Stomach (tissue), 9 donors: ENCODE data around the gene ACSL4. TPM values are rescaled to one million over a fixed set of nuclear protein-coding genes. Genes with fewer than 3 reads are reported as not detected.

Experiments used
- DNase-seq, 2 donors: peaks; one replicate each; pipeline versions ENCODE4 v3.0.0 to v3.0.0-alpha.2; 2013 to 2019
- H3K27ac ChIP-seq, 5 donors: fragments of 200-600 bp in 4 of 5; sonication (generic) in 4 of 5; one replicate each; pipeline ENCODE4 v1.5.1; 2013 to 2019; ENCODE audit warnings: mild to moderate bottlenecking in 1 of 5, moderate library complexity in 1 of 5
- H3K27me3 ChIP-seq, 3 donors: fragments of 200-600 bp; sonication (generic); one replicate each; pipeline ENCODE4 v1.5.1; 2017 to 2019; ENCODE audit warnings: mixed run types in 1 of 3
- H3K36me3 ChIP-seq, 4 donors: fragments of 200-600 bp; sonication (generic); 1 replicate in 3 of 4; 2 replicates in 1 of 4; pipeline ENCODE4 v1.5.1; 2016 to 2019
- H3K4me1 ChIP-seq, 4 donors: fragments of 200-600 bp; sonication (generic); one replicate each; pipeline ENCODE4 v1.5.1; 2016 to 2019
- H3K4me3 ChIP-seq, 4 donors: fragments of 200-600 bp; sonication (generic) in 3 of 4; one replicate each; pipeline ENCODE4 v1.5.1; 2016 to 2019; ENCODE audit warnings: mild to moderate bottlenecking in 1 of 4
- H3K9me3 ChIP-seq, 4 donors: fragments of 200-600 bp; sonication (generic); one replicate each; pipeline ENCODE4 v1.5.1; 2016 to 2019
- CTCF ChIP-seq, 7 experiments: fragments of 450-650 bp in 4 of 7; fragments of 200-600 bp in 3 of 7; sonication (generic) in 3 of 7; IDR thresholded peaks; one replicate each; pipeline ENCODE4 v1.5.1; 2016 to 2019; ENCODE audit warnings: antibody characterized with exemption in 7 of 7, control low read depth in 2 of 7, mild to moderate bottlenecking in 1 of 7
- EP300 ChIP-seq: sonication (generic); formaldehyde crosslinking; IDR thresholded peaks from one replicate; pipeline ENCODE4 v1.6.1; 2017; ENCODE audit warnings: antibody characterized with exemption
- POLR2A ChIP-seq, 4 donors: fragments of 450-650 bp; IDR thresholded peaks; one replicate each; pipeline ENCODE4 v1.6.1; 2016; ENCODE audit warnings: antibody characterized with exemption in 4 of 4, control low read depth in 2 of 4, mild to moderate bottlenecking in 1 of 4, moderate library complexity in 1 of 4
- POLR2AphosphoS5 ChIP-seq, 3 donors: sonication (generic); formaldehyde crosslinking; IDR thresholded peaks; one replicate each; pipeline ENCODE4 v1.6.1; 2016; ENCODE audit warnings: antibody characterized with exemption in 3 of 3
- WGBS, 5 donors: extraction: QIAGEN DNeasy Blood & Tissue Kit in 3 of 5; methylation state at CpG; one replicate each; pipeline versions ENCODE4 v1.1.5 to v1.1.7; 2013 to 2018; 5-methylcytosine and 5-hydroxymethylcytosine counted together
- intact Hi-C: fragments of 100-400 bp; cut with DNase I; formaldehyde crosslinking; loops from one replicate; pipeline ENCODE4 v1.15.1; 2023; ENCODE audit warnings: low total_unique reads
- polyA plus RNA-seq, 3 donors: library from polyadenylated mRNA; stranded (reverse); fragments of 200-250 nt; gene quantifications; one replicate each; pipeline ENCODE4 v1.2.3, GENCODE V29; 2013
- total RNA-seq, 5 donors: library from RNA; depleted of rRNA; stranded (reverse); fragments of >200 nt; gene quantifications; one replicate each; pipeline versions ENCODE4 v1.1.0 to v1.2.3, GENCODE V29; 2014 to 2016
- donor health status: healthy with polysubstance abuse.
- donor health status: Bipolar disorder and iron deficiency.
- donor health status: healthy.

ACSL4 gene
- total and polyA plus RNA-seq, 8 donors, result 4.1 to 53.4 (median 34.1) TPM

DNA sequence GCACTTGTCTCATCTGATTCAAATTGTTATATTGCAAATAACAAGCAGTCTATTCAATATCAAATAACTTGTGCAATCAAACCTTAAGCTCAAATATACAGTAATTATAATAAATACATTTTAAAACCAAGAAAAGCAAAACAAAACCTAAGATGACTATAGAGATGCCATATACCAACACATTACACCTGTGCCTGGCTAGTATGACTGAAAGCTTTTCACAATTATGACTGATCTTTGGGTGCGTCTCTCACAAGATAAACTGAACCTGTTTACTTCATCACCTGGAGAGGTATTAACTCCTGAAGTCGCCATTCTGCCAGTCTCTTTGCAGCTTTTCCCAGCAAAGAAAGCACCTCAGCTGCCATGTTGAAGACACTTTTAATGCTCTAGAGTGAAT lies 41.3 kb downstream of the ACSL4 start:
- 34 to 70% (median 49%) methylated on average over 2 of the region's 2 CpGs for WGBS, 5 donors
- H3K4me3 ChIP-seq, result no peak overlapping the region

DNA sequence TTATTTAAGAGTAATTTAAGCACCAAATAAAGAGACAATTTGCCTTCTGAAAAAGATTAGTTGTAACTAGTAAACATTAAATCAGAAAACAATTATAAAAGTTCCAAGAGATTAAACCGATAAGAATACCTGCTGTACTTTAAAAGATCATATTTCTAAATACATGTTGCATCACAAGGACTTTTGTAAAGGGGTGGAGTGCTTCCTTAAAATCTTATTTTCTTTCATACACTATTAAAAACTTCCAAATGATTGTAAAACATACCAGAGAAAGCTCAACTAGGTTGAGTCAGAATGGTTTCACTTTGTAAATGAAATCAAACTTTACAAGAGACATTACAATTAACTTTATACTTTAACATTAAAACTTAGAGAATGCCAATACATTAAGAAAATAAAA lies 41.8 kb downstream of the ACSL4 start:
- H3K4me1 ChIP-seq, result peaks cover 0 to 14% (median 0%) of the 10 kb centered on the region in 4 donors
- no peak overlapping the region for H3K27ac ChIP-seq
- intact Hi-C loops, result no loop called here
- H3K27me3 ChIP-seq, result no peaks in the 10 kb centered on the region
- H3K9me3 ChIP-seq, result no peaks in the 10 kb centered on the region
- TF ChIP-seq CTCF (IDR thresholded peaks at IDR 0.05), result no peak
- TF ChIP-seq POLR2A (IDR thresholded peaks at IDR 0.05), result no peak
- no peak for TF ChIP-seq POLR2AphosphoS5 (IDR thresholded peaks at IDR 0.05)
- TF ChIP-seq EP300, result no peak
- WGBS, 5 donors, result 36 to 49% (median 45%) methylated on average over 1 of the region's 1 CpG
- no peaks in the 10 kb centered on the region for H3K36me3 ChIP-seq
- no peak for DNase-seq
- H3K4me3 ChIP-seq, result no peak overlapping the region

More for the DNA sequence above, 41.3 kb downstream of the ACSL4 start:
- peaks cover 0 to 14% (median 0%) of the 10 kb centered on the region in 4 donors for H3K4me1 ChIP-seq
- no peaks in the 10 kb centered on the region for H3K9me3 ChIP-seq
- intact Hi-C loops, result no loop called here
- H3K36me3 ChIP-seq, result no peaks in the 10 kb centered on the region
- H3K27ac ChIP-seq, result no peak overlapping the region
- H3K27me3 ChIP-seq, result no peaks in the 10 kb centered on the region
- TF ChIP-seq EP300, result no peak
- no peak for TF ChIP-seq POLR2AphosphoS5 (IDR thresholded peaks at IDR 0.05)
- no peak for TF ChIP-seq CTCF (IDR thresholded peaks at IDR 0.05)
- TF ChIP-seq POLR2A (IDR thresholded peaks at IDR 0.05), result no peak
- DNase-seq, result no peak

DNA sequence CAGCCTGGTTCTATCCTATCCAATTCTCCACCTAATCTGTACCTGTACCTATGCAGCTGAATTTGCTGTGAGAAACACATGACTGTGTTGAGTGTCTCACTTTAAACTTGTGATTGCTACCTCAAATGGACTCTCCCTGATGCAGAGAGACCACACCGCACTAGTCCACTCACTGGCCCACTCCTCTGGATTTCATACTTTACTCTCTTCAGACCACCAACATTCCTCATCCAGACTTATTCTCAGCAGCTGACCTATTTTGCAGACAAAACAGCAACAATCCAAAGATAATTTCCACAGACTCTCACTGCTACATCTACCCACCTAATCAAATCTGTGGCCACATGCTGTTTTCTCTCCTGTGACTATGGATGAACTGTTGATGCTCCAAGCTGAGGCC lies 45.2 kb downstream of the ACSL4 start:
- intact Hi-C loops, result no loop called here
- Histone ChIP-seq H3K4me3 (no peak overlapping the region), H3K27ac (no peak overlapping the region), H3K27me3 (no peaks in the 10 kb centered on the region), H3K36me3 (no peaks in the 10 kb centered on the region), H3K9me3 (no peaks in the 10 kb centered on the region), H3K4me1 (peaks cover 0 to 7% (median 0%) of the 10 kb centered on the region in 4 donors)
- TF ChIP-seq EP300, result no peak
- TF ChIP-seq POLR2AphosphoS5 (IDR thresholded peaks at IDR 0.05), result no peak
- TF ChIP-seq CTCF (IDR thresholded peaks at IDR 0.05), result no peak
- no peak for TF ChIP-seq POLR2A (IDR thresholded peaks at IDR 0.05)
- 93 to 100% (median 95%) methylated on average over 1 of the region's 1 CpG for WGBS, 5 donors
- DNase-seq, result no peak

- Histone ChIP-seq H3K4me3 (no peak overlapping the region), H3K27ac (no peak overlapping the region), H3K9me3 (no peaks in the 10 kb centered on the region), H3K36me3 (peaks cover 0 to 4% (median under 1%) of the 10 kb centered on the region in 4 donors), H3K4me1 (no peaks in the 10 kb centered on the region), H3K27me3 (no peaks in the 10 kb centered on the region)
- 77 to 98% (median 91%) methylated on average over 2 of the region's 2 CpGs for WGBS, 5 donors
- no peak for TF ChIP-seq CTCF (IDR thresholded peaks at IDR 0.05)
- TF ChIP-seq EP300, result no peak
- TF ChIP-seq POLR2A (IDR thresholded peaks at IDR 0.05), result no peak
- no peak for TF ChIP-seq POLR2AphosphoS5 (IDR thresholded peaks at IDR 0.05)
- no peak for DNase-seq
- intact Hi-C loops, result no loop called here
Observed at GRCh38 chrX:109685656-109686078, 47.4 kb downstream of the ACSL4 start.
